ENCODE data around the gene ASCL1.

DNA sequence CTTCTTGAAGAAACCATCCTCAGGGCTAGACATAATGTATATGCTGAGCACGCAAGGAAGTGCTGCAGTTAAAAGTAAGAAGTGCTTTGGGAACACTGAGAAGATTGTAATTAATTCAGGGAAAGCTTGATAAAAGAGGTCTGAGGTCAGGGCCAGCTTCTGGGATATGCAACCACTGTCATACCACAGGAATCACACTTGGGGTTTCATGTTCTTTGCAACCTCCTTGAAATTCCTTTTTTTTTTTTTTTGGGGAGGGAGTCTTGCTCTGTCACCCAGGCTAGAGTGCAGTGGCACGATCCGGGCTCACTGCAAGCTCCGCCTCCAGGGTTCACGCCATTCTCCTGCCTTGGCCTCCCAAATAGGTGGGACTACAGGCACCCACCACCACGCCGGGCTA lies 47.3 kb upstream of the ASCL1 start:
- no peak for TF ChIP-seq CEBPB (tag; IDR thresholded peaks at IDR 0.05)
- TF ChIP-seq, protein P1, sequence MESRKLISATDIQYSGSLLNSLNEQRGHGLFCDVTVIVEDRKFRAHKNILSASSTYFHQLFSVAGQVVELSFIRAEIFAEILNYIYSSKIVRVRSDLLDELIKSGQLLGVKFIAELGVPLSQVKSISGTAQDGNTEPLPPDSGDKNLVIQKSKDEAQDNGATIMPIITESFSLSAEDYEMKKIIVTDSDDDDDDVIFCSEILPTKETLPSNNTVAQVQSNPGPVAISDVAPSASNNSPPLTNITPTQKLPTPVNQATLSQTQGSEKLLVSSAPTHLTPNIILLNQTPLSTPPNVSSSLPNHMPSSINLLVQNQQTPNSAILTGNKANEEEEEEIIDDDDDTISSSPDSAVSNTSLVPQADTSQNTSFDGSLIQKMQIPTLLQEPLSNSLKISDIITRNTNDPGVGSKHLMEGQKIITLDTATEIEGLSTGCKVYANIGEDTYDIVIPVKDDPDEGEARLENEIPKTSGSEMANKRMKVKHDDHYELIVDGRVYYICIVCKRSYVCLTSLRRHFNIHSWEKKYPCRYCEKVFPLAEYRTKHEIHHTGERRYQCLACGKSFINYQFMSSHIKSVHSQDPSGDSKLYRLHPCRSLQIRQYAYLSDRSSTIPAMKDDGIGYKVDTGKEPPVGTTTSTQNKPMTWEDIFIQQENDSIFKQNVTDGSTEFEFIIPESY (CRISPR knock-in tag; IDR thresholded peaks at IDR 0.05): no peak
- no peak for TF ChIP-seq NR1H2 (CRISPR knock-in tag; IDR thresholded peaks at IDR 0.05)
